SK-N-SH (cell line): ENCODE results near the gene CLPSL2. TPM values are rescaled to one million over a fixed set of nuclear protein-coding genes. Genes with fewer than 3 reads are reported as not detected.

ENCODE experiments used
- CTCF ChIA-PET: fragments of 300-600, 350-600 bp; formaldehyde crosslinking; extraction: SDS; loops from one replicate; lab custom pipeline; 2021; lab: Yijun Ruan, JAX
- POLR2A ChIA-PET: fragments of 350-600 bp; sonication (Branson Sonifier 250); formaldehyde crosslinking; extraction: SDS; loops from one replicate; lab custom pipeline; 2020; ENCODE audit warnings: antibody characterized with exemption, inconsistent platforms; lab: Yijun Ruan, JAX
- DNase-seq: peaks from one replicate; pipeline ENCODE4 v3.0.0; 2012
- H2AFZ ChIP-seq: fragments of 200-600 bp; sonication (generic); 2 replicates; pipeline ENCODE4 v1.8.1; 2016; ENCODE audit warnings: antibody characterized with exemption, mild to moderate bottlenecking, low read depth
- H3F3A ChIP-seq: fragments of 200-600 bp; sonication (generic); replicated peaks from 2 replicates; pipeline ENCODE3; 2016; ENCODE audit warnings: antibody characterized with exemption, mild to moderate bottlenecking; ENCODE audit not compliant: insufficient read depth
- H3K27ac ChIP-seq, 2 experiments: fragments of 200-500 bp in 1 of 2; fragments of 200-600 bp in 1 of 2; sonication (Bioruptor generic) in 1 of 2; sonication (generic), shearing (Covaris generic) in 1 of 2; 2 replicates each; pipeline versions ENCODE4 v1.5.1 to v1.6.1; 2014 to 2016; ENCODE audit warnings: low read depth in 2 of 2, inconsistent platforms in 1 of 2, low read length in 1 of 2, mild to moderate bottlenecking in 1 of 2, mixed read lengths in 1 of 2
- H3K27me3 ChIP-seq: fragments of 200-600 bp; sonication (generic), shearing (Covaris generic); 2 replicates; pipeline ENCODE4 v1.6.1; 2016; ENCODE audit warnings: mixed run types; ENCODE audit not compliant: insufficient read depth
- H3K36me3 ChIP-seq, 2 experiments: fragments of 200-500 bp in 1 of 2; fragments of 200-600 bp in 1 of 2; sonication (Bioruptor generic) in 1 of 2; sonication (generic) in 1 of 2; replicated peaks in 1 of 2; 2 replicates each; pipeline versions ENCODE3 to v1.5.1; 2014 to 2016; ENCODE audit warnings: low read length in 1 of 2, mild to moderate bottlenecking in 1 of 2; ENCODE audit not compliant: insufficient read depth in 2 of 2, control insufficient read depth in 1 of 2
- H3K4me1 ChIP-seq, 2 experiments: fragments of 200-500 bp in 1 of 2; fragments of 200-600 bp in 1 of 2; sonication (Bioruptor generic) in 1 of 2; sonication (generic), shearing (Covaris generic) in 1 of 2; 2 replicates each; pipeline versions ENCODE4 v1.5.1 to v1.6.1; 2014 to 2016; ENCODE audit warnings: low read depth in 1 of 2, low read length in 1 of 2, mixed run types in 1 of 2; ENCODE audit not compliant: insufficient read depth in 2 of 2, control insufficient read depth in 1 of 2
- H3K4me2 ChIP-seq: fragments of 200-600 bp; sonication (generic), shearing (Covaris generic); 2 replicates; pipeline ENCODE4 v1.6.1; 2017; ENCODE audit warnings: mixed run types
- H3K4me3 ChIP-seq, 2 experiments: fragments of 200-500 bp in 1 of 2; fragments of 200-600 bp in 1 of 2; sonication (Bioruptor generic) in 1 of 2; sonication (generic), shearing (Covaris generic) in 1 of 2; 2 replicates each; pipeline versions ENCODE4 v1.5.1 to v1.8.1; 2014 to 2016; ENCODE audit warnings: low read depth in 2 of 2, inconsistent platforms in 1 of 2, low read length in 1 of 2, mild to moderate bottlenecking in 1 of 2, mixed read lengths in 1 of 2, moderate library complexity in 1 of 2
- H3K79me2 ChIP-seq: fragments of 200-600 bp; sonication (generic); 2 replicates; pipeline ENCODE4 v1.8.1; 2017; ENCODE audit warnings: mild to moderate bottlenecking; ENCODE audit not compliant: insufficient read depth
- H3K9ac ChIP-seq: fragments of 200-600 bp; sonication (generic); 2 replicates; pipeline ENCODE4 v1.6.1; 2017; ENCODE audit warnings: mixed run types
- H3K9me2 ChIP-seq: fragments of 200-600 bp; sonication (generic); 2 replicates; pipeline ENCODE4 v1.6.1; 2017; ENCODE audit warnings: mixed run types
- H3K9me3 ChIP-seq: fragments of 200-600 bp; sonication (generic); 2 replicates; pipeline ENCODE4 v1.6.1; 2017; ENCODE audit warnings: mixed run types, mild to moderate bottlenecking, moderate library complexity
- H4K20me1 ChIP-seq: fragments of 200-600 bp; sonication (generic); 2 replicates; pipeline ENCODE4 v1.6.1; 2017; ENCODE audit warnings: mild to moderate bottlenecking, mixed run types; ENCODE audit not compliant: insufficient read depth
- ELF1 ChIP-seq: IDR thresholded peaks from 2 replicates; pipeline ENCODE4 v1.4.0; 2012
- EZH2phosphoT487 ChIP-seq: fragments of 200-600 bp; sonication (generic); IDR thresholded peaks from 2 replicates; pipeline ENCODE4 v1.6.1; 2017; ENCODE audit warnings: low read depth, mixed run types, mild to moderate bottlenecking, antibody characterized with exemption, moderate library complexity, borderline replicate concordance
- FOSL2 ChIP-seq: IDR thresholded peaks from 2 replicates; pipeline ENCODE4 v1.4.0; 2012; ENCODE audit warnings: low read depth, mild to moderate bottlenecking, moderate library complexity, borderline replicate concordance
- GATA2 ChIP-seq: sonication (generic); formaldehyde crosslinking; IDR thresholded peaks from 2 replicates; pipeline ENCODE4 v1.5.0; 2020; ENCODE audit warnings: mild to moderate bottlenecking, missing genetic modification reagents
- JUND ChIP-seq: IDR thresholded peaks from 2 replicates; pipeline ENCODE4 v1.4.0; 2012
- RFX5 ChIP-seq: IDR thresholded peaks from 2 replicates; pipeline ENCODE4 v1.6.1; 2012; ENCODE audit warnings: mild to moderate bottlenecking, improper control_type of control experiment, low read length
- RXRA ChIP-seq: IDR thresholded peaks from 2 replicates; pipeline ENCODE4 v1.4.0; 2012; ENCODE audit warnings: low read depth, mild to moderate bottlenecking, borderline replicate concordance
- SMC3 ChIP-seq: IDR thresholded peaks from 2 replicates; pipeline ENCODE4 v1.6.1; 2012; ENCODE audit warnings: low read depth, low read length, improper control_type of control experiment
- TAF1 ChIP-seq: IDR thresholded peaks from 2 replicates; pipeline ENCODE4 v1.6.1; 2012; ENCODE audit warnings: low read depth, mild to moderate bottlenecking, low read length, moderate library complexity, borderline replicate concordance
- TCF12 ChIP-seq: IDR thresholded peaks from 2 replicates; pipeline ENCODE4 v1.4.0; 2012
- USF1 ChIP-seq: IDR thresholded peaks from 2 replicates; pipeline ENCODE4 v1.4.0; 2012; ENCODE audit warnings: low read depth, borderline replicate concordance
- WGBS: methylation state at CpG from one replicate; pipeline ENCODE4 v1.1.6; 2017; ENCODE audit warnings: low lambda C conversion rate; 5-methylcytosine and 5-hydroxymethylcytosine counted together
- polyA plus RNA-seq, 3 experiments: library from polyadenylated mRNA; depleted of rRNA; stranded (reverse); fragments of >200 nt; gene quantifications; 2 replicates each; pipeline ENCODE4 v1.2.3, GENCODE V29; 2012
- TF ChIP-seq, protein P1 (sequence below): fragments of 150-350 bp; IDR thresholded peaks from 2 replicates; pipeline ENCODE4 v1.6.1; 2017; ENCODE audit warnings: antibody characterized with exemption, low read length, low read depth, borderline replicate concordance
- TF ChIP-seq, protein P2 (sequence below): IDR thresholded peaks from 2 replicates; pipeline ENCODE4 v1.4.0; 2012; ENCODE audit warnings: low read depth
- TF ChIP-seq, protein P3 (sequence below): IDR thresholded peaks from 2 replicates; pipeline ENCODE4 v1.6.1; 2012; ENCODE audit warnings: mild to moderate bottlenecking, low read depth, low read length, moderate library complexity

The CLPSL2 gene
- polyA plus RNA-seq, 1 of the 3 experiments (the other 2 are of a cell fraction) = not detected

- ChIA-PET CTCF (interaction anchor here (1.7 kb wide), 1 partner anchor 8 kb away, joined by 6 read pairs; no protein-coding TSS in a partner anchor), POLR2A (no interaction called here)
- Histone ChIP-seq H3K4me2 (no peak overlapping the region), H3K9me2 (no peaks in the 10 kb centered on the region), H3K9me3 (no peaks in the 10 kb centered on the region), H3K9ac (no peak overlapping the region), H2AFZ (no peak overlapping the region), H3K4me1 (no peaks in the 10 kb centered on the region), H3F3A (no peaks in the 10 kb centered on the region), H3K79me2 (no peaks in the 10 kb centered on the region), H3K27ac (no peak overlapping the region), H3K36me3 (no peaks in the 10 kb centered on the region), H4K20me1 (no peaks in the 10 kb centered on the region)
- WGBS = 62% methylated on average over 10 of the region's 11 CpGs
- no peak for DNase-seq
- TF ChIP-seq, protein P1, sequence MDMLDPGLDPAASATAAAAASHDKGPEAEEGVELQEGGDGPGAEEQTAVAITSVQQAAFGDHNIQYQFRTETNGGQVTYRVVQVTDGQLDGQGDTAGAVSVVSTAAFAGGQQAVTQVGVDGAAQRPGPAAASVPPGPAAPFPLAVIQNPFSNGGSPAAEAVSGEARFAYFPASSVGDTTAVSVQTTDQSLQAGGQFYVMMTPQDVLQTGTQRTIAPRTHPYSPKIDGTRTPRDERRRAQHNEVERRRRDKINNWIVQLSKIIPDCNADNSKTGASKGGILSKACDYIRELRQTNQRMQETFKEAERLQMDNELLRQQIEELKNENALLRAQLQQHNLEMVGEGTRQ = no peak
- TF ChIP-seq ELF1 = no peak
- TF ChIP-seq TCF12 = no peak
- TF ChIP-seq EZH2phosphoT487 = no peak
- TF ChIP-seq SMC3 = no peak
- TF ChIP-seq, protein P2, sequence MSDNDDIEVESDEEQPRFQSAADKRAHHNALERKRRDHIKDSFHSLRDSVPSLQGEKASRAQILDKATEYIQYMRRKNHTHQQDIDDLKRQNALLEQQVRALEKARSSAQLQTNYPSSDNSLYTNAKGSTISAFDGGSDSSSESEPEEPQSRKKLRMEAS = no peak
- no peak for TF ChIP-seq USF1
- TF ChIP-seq GATA2 = no peak
- no peak for TF ChIP-seq TAF1
- no peak for TF ChIP-seq RFX5
- TF ChIP-seq RXRA = no peak
- TF ChIP-seq, protein P3, sequence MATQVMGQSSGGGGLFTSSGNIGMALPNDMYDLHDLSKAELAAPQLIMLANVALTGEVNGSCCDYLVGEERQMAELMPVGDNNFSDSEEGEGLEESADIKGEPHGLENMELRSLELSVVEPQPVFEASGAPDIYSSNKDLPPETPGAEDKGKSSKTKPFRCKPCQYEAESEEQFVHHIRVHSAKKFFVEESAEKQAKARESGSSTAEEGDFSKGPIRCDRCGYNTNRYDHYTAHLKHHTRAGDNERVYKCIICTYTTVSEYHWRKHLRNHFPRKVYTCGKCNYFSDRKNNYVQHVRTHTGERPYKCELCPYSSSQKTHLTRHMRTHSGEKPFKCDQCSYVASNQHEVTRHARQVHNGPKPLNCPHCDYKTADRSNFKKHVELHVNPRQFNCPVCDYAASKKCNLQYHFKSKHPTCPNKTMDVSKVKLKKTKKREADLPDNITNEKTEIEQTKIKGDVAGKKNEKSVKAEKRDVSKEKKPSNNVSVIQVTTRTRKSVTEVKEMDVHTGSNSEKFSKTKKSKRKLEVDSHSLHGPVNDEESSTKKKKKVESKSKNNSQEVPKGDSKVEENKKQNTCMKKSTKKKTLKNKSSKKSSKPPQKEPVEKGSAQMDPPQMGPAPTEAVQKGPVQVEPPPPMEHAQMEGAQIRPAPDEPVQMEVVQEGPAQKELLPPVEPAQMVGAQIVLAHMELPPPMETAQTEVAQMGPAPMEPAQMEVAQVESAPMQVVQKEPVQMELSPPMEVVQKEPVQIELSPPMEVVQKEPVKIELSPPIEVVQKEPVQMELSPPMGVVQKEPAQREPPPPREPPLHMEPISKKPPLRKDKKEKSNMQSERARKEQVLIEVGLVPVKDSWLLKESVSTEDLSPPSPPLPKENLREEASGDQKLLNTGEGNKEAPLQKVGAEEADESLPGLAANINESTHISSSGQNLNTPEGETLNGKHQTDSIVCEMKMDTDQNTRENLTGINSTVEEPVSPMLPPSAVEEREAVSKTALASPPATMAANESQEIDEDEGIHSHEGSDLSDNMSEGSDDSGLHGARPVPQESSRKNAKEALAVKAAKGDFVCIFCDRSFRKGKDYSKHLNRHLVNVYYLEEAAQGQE = no peak
- TF ChIP-seq FOSL2 = no peak
- no peak for TF ChIP-seq JUND
- TF ChIP-seq, all 33 proteins: peak for 0
- Histone ChIP-seq H3K4me3 (no peak overlapping the region), H3K27me3 (peaks cover 3% of the 10 kb centered on the region)
Observed at GRCh38 chr6:35795453-35796071, 19.2 kb downstream of the CLPSL2 start.
